ENCODE measurements around the gene PACS1. TPM values are rescaled to one million over a fixed set of nuclear protein-coding genes. Genes with fewer than 3 reads are reported as not detected.

The PACS1 gene
- total RNA-seq, 1 experiment from 2014 or later = 91.8 TPM

DNA sequence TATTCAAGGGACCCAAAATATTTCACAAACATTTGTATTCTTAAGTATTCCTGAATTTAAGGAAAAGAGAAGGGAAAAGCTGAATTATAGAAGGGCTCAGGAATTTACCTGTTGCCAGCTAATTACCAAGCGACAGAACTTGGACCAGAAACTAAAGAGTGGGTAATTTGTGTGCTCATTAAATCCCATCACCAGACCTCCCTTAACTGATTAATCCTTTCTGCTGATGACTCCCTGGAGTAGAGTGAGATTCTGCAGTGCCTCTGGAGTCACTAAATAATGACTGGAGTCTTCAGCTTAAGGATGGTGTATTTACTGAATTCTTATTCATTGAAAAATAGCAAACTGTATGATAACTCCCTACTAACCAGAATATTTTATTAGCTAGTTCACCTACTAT lies 124.3 kb downstream of the PACS1 start:
- Histone ChIP-seq H3K4me3 (ENCODE audit: low read depth in 2 of 2, low read length in 2 of 2) (no peak overlapping the region), H3K27ac (ENCODE audit: low read length) (no peak overlapping the region), H3K27me3 (ENCODE audit: control insufficient read depth, insufficient read depth, low read length) (no peaks in the 10 kb centered on the region), H3K9me3 (ENCODE audit: control insufficient read depth, insufficient read depth, low read depth, low read length) (no peaks in the 10 kb centered on the region), H3K4me1 (ENCODE audit: control insufficient read depth, insufficient read depth, low read length) (no peaks in the 10 kb centered on the region), H3K36me3 (ENCODE audit: control insufficient read depth, insufficient read depth, low read length) (no peaks in the 10 kb centered on the region)
- intact Hi-C loops (cut with micrococcal nuclease; ENCODE audit: unreplicated experiment) (no loop called here), in situ Hi-C loops (cut with HindIII; ENCODE audit: low pct_unique_long_range_greater_than_20kb, low sequenced_read_pairs) (no loop called here)
- TF ChIP-seq TCF7L2 (IDR thresholded peaks at IDR 0.05; ENCODE audit: low read depth, low read length) (no peak), POLR2AphosphoS5 (IDR thresholded peaks at IDR 0.05; ENCODE audit: low read depth, low read length) (no peak), SIN3A (IDR thresholded peaks at IDR 0.05; ENCODE audit: borderline replicate concordance, insufficient read depth, low read depth, low read length) (no peak)
- TF ChIP-seq, protein P1, sequence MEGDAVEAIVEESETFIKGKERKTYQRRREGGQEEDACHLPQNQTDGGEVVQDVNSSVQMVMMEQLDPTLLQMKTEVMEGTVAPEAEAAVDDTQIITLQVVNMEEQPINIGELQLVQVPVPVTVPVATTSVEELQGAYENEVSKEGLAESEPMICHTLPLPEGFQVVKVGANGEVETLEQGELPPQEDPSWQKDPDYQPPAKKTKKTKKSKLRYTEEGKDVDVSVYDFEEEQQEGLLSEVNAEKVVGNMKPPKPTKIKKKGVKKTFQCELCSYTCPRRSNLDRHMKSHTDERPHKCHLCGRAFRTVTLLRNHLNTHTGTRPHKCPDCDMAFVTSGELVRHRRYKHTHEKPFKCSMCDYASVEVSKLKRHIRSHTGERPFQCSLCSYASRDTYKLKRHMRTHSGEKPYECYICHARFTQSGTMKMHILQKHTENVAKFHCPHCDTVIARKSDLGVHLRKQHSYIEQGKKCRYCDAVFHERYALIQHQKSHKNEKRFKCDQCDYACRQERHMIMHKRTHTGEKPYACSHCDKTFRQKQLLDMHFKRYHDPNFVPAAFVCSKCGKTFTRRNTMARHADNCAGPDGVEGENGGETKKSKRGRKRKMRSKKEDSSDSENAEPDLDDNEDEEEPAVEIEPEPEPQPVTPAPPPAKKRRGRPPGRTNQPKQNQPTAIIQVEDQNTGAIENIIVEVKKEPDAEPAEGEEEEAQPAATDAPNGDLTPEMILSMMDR (IDR thresholded peaks at IDR 0.05) = no peak
- TF ChIP-seq, protein P2, sequence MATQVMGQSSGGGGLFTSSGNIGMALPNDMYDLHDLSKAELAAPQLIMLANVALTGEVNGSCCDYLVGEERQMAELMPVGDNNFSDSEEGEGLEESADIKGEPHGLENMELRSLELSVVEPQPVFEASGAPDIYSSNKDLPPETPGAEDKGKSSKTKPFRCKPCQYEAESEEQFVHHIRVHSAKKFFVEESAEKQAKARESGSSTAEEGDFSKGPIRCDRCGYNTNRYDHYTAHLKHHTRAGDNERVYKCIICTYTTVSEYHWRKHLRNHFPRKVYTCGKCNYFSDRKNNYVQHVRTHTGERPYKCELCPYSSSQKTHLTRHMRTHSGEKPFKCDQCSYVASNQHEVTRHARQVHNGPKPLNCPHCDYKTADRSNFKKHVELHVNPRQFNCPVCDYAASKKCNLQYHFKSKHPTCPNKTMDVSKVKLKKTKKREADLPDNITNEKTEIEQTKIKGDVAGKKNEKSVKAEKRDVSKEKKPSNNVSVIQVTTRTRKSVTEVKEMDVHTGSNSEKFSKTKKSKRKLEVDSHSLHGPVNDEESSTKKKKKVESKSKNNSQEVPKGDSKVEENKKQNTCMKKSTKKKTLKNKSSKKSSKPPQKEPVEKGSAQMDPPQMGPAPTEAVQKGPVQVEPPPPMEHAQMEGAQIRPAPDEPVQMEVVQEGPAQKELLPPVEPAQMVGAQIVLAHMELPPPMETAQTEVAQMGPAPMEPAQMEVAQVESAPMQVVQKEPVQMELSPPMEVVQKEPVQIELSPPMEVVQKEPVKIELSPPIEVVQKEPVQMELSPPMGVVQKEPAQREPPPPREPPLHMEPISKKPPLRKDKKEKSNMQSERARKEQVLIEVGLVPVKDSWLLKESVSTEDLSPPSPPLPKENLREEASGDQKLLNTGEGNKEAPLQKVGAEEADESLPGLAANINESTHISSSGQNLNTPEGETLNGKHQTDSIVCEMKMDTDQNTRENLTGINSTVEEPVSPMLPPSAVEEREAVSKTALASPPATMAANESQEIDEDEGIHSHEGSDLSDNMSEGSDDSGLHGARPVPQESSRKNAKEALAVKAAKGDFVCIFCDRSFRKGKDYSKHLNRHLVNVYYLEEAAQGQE (IDR thresholded peaks at IDR 0.05; ENCODE audit: insufficient read depth in 1 of 2, low read depth in 2 of 2, low read length in 1 of 2) = no peak
- no peak for DNase-seq (ENCODE audit: low read depth, low spot score)
- POLR2A ChIA-PET = no interaction called here
- CTCF ChIA-PET = no interaction called here
- BruUV-seq (replicated peaks) = no TSS peak
- no peak for ATAC-seq

- no peak for ATAC-seq
- no TSS peak for BruUV-seq (replicated peaks)
- Histone ChIP-seq H3K27ac (ENCODE audit: low read length) (no peak overlapping the region), H3K27me3 (ENCODE audit: control insufficient read depth, insufficient read depth, low read length) (no peaks in the 10 kb centered on the region), H3K4me3 (ENCODE audit: low read depth in 2 of 2, low read length in 2 of 2) (no peak overlapping the region), H3K4me1 (ENCODE audit: control insufficient read depth, insufficient read depth, low read length) (no peaks in the 10 kb centered on the region), H3K9me3 (ENCODE audit: control insufficient read depth, insufficient read depth, low read depth, low read length) (peaks cover 5% of the 10 kb centered on the region; the same call in 1 of the 2 replicates), H3K36me3 (ENCODE audit: control insufficient read depth, insufficient read depth, low read length) (no peaks in the 10 kb centered on the region)
- in situ Hi-C loops (cut with HindIII; ENCODE audit: low pct_unique_long_range_greater_than_20kb, low sequenced_read_pairs) = no loop called here
- POLR2A ChIA-PET = no interaction called here
- TF ChIP-seq, protein P1 (IDR thresholded peaks at IDR 0.05) = no peak
- TF ChIP-seq, protein P2 (IDR thresholded peaks at IDR 0.05; ENCODE audit: insufficient read depth in 1 of 2, low read depth in 2 of 2, low read length in 1 of 2) = no peak
- no peak for TF ChIP-seq TCF7L2 (IDR thresholded peaks at IDR 0.05; ENCODE audit: low read depth, low read length)
- no peak for TF ChIP-seq POLR2AphosphoS5 (IDR thresholded peaks at IDR 0.05; ENCODE audit: low read depth, low read length)
- CTCF ChIA-PET = no interaction called here
- intact Hi-C loops (cut with micrococcal nuclease; ENCODE audit: unreplicated experiment) = no loop called here
- DNase-seq (ENCODE audit: low read depth, low spot score) = no peak
Measured at GRCh38 chr11:66195867-66196266, 125.8 kb downstream of the PACS1 start.

Measured in Panc1 (cell line).